OCI-LY3 (cell line): Measurements from ENCODE around the gene DIAPH2.

ENCODE experiments used
- H2AFZ ChIP-seq: fragments of 200-600, 300-600 bp; shearing (Covaris generic); 2 replicates; pipeline ENCODE4 v1.6.0; 2014; ENCODE audit warnings: antibody characterized with exemption, low read depth, low read length
- H3K27ac ChIP-seq: fragments of 200-600, 300-600 bp; sonication (generic); 2 replicates; pipeline ENCODE4 v1.5.1; 2014; ENCODE audit warnings: mild to moderate bottlenecking, low read length, moderate library complexity, mixed read lengths
- H3K27me3 ChIP-seq: fragments of 200-600, 300-600 bp; sonication (generic); 2 replicates; pipeline ENCODE4 v1.6.1; 2014; ENCODE audit warnings: low read depth, low read length, mixed read lengths
- H3K36me3 ChIP-seq: fragments of 200-600, 300-600 bp; sonication (generic); replicated peaks from 2 replicates; pipeline ENCODE3; 2014; ENCODE audit warnings: low read depth, low read length, mixed read lengths
- H3K4me1 ChIP-seq: fragments of 300-600, 200-600 bp; sonication (generic); 2 replicates; pipeline ENCODE4 v1.6.1; 2014; ENCODE audit warnings: low read length, mixed read lengths
- H3K4me2 ChIP-seq: fragments of 200-600, 300-600 bp; sonication (generic); 2 replicates; pipeline ENCODE4 v1.6.1; 2014; ENCODE audit warnings: low read length, mixed read lengths
- H3K4me3 ChIP-seq: fragments of 300-600, 200-600 bp; sonication (generic); 2 replicates; pipeline ENCODE4 v1.5.1; 2014; ENCODE audit warnings: antibody characterized with exemption, mild to moderate bottlenecking, low read length, moderate library complexity
- H3K79me2 ChIP-seq: fragments of 300-600, 200-600 bp; shearing (Covaris generic); 2 replicates; pipeline ENCODE4 v1.6.1; 2014; ENCODE audit warnings: mild to moderate bottlenecking, low read length, mixed read lengths
- H3K9ac ChIP-seq: fragments of 300-600, 200-600 bp; shearing (Covaris generic); 2 replicates; pipeline ENCODE4 v1.6.0; 2014; ENCODE audit warnings: mild to moderate bottlenecking, low read length, moderate library complexity
- H3K9me3 ChIP-seq: fragments of 200-600, 300-600 bp; shearing (Covaris generic); 2 replicates; pipeline ENCODE4 v1.6.1; 2014; ENCODE audit warnings: low read length, mixed read lengths; ENCODE audit not compliant: insufficient read depth
- H4K20me1 ChIP-seq: fragments of 200-600, 300-600 bp; sonication (generic); 2 replicates; pipeline ENCODE4 v1.6.1; 2016; ENCODE audit warnings: low read length, mixed read lengths; ENCODE audit not compliant: insufficient read depth
- EZH2phosphoT487 ChIP-seq: fragments of 200-600 bp; shearing (Covaris generic); IDR thresholded peaks from 2 replicates; pipeline ENCODE4 v1.6.1; 2018; ENCODE audit warnings: antibody characterized with exemption, mixed run types, low read depth
- TF ChIP-seq, protein P1 (sequence below): fragments of 200-600, 300-600 bp; sonication (generic); IDR thresholded peaks from 2 replicates; pipeline ENCODE4 v1.5.1; 2014; ENCODE audit warnings: antibody characterized with exemption, low read length, low read depth

DIAPH2 gene

DNA sequence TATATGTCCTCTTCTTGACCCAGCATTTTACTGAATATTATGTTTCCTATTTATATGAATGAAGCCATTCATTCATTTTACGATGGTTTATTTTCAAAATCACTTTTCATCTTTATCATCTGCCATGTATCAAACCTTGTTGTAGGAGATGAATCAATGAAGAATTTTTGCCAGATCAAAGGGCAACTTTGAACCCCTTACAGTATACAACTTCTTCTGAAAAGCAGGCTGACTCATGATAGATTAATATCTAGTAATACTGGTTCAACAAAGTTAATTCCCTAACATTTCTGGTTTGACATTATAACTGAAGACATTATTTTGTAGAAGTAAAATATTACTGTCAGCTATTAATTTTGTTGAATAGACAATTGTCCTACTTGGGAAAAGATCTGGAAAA lies 425.1 kb downstream of the DIAPH2 start:
- TF ChIP-seq, protein P1, sequence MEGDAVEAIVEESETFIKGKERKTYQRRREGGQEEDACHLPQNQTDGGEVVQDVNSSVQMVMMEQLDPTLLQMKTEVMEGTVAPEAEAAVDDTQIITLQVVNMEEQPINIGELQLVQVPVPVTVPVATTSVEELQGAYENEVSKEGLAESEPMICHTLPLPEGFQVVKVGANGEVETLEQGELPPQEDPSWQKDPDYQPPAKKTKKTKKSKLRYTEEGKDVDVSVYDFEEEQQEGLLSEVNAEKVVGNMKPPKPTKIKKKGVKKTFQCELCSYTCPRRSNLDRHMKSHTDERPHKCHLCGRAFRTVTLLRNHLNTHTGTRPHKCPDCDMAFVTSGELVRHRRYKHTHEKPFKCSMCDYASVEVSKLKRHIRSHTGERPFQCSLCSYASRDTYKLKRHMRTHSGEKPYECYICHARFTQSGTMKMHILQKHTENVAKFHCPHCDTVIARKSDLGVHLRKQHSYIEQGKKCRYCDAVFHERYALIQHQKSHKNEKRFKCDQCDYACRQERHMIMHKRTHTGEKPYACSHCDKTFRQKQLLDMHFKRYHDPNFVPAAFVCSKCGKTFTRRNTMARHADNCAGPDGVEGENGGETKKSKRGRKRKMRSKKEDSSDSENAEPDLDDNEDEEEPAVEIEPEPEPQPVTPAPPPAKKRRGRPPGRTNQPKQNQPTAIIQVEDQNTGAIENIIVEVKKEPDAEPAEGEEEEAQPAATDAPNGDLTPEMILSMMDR: no peak
- no peak for TF ChIP-seq EZH2phosphoT487
- no peaks in the 10 kb centered on the region for H3K36me3 ChIP-seq
- H4K20me1 ChIP-seq: no peaks in the 10 kb centered on the region
- no peak overlapping the region for H3K27ac ChIP-seq
- H3K27me3 ChIP-seq: no peaks in the 10 kb centered on the region
- no peak overlapping the region for H3K4me2 ChIP-seq
- no peaks in the 10 kb centered on the region for H3K4me1 ChIP-seq
- H3K79me2 ChIP-seq: no peaks in the 10 kb centered on the region
- H2AFZ ChIP-seq: no peak overlapping the region
- no peaks in the 10 kb centered on the region for H3K9me3 ChIP-seq
- H3K9ac ChIP-seq: no peak overlapping the region
- H3K4me3 ChIP-seq: no peak overlapping the region

DNA sequence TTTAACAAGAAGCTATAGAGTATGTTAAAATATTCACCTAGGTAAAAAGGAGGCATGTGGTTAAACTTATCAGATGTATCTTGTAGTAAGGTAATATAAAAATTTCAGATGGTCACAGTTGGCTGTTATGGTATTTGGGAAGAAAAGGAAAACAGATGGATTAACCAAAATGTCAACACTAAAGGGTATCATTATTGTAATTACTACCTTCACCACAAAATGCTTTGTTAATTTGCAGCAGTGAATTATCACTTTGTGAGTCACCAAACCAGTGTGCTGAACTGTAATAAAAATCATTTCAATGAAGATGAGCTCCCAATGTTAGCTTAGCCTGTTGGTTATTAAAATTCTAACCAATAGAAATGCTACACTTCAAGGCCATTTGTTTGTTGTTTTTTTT lies 432.9 kb downstream of the DIAPH2 start:
- no peak overlapping the region for H2AFZ ChIP-seq
- no peaks in the 10 kb centered on the region for H3K79me2 ChIP-seq
- no peak overlapping the region for H3K4me3 ChIP-seq
- H3K9me3 ChIP-seq: no peaks in the 10 kb centered on the region
- TF ChIP-seq EZH2phosphoT487: no peak
- TF ChIP-seq, protein P1: no peak
- H4K20me1 ChIP-seq: no peaks in the 10 kb centered on the region
- no peak overlapping the region for H3K27ac ChIP-seq
- no peak overlapping the region for H3K4me2 ChIP-seq
- peaks cover 4% of the 10 kb centered on the region; the same call in 1 of the 2 replicates for H3K4me1 ChIP-seq
- no peaks in the 10 kb centered on the region for H3K36me3 ChIP-seq
- H3K27me3 ChIP-seq: no peaks in the 10 kb centered on the region
- no peak overlapping the region for H3K9ac ChIP-seq

DNA sequence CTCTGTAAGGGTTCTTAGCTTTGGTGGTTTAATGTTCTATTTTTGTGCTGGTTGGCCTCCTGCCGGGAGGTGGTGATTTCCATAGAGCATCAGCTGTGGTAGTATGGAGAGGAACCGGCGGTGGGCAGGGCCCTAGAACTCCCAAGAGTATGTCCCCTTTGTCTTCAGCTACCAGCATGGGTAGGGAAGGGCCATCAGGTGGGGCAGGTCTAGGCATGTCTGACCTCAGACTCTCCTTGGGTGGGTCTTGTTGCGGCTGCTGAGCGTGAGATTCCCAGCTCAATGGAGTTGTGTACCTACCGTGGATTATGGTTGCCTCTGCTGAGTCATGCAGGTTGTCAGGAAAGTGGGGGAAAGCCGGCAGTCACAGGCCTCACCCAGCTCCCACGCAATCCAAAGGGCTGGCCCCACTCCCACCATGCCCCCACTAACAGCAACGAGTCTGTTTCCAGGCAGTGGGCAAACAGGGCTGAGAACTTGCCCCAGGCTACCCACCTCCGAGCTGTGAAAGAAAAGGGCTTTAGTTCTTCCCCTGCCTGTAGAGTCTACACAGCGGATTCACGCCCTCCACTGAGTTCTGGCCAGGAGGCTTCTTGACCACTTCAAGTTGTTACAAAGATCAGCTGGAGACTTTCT lies 434.9 kb downstream of the DIAPH2 start:
- Histone ChIP-seq H3K79me2 (no peaks in the 10 kb centered on the region), H3K27me3 (no peaks in the 10 kb centered on the region), H3K9me3 (no peaks in the 10 kb centered on the region), H4K20me1 (no peaks in the 10 kb centered on the region), H3K36me3 (no peaks in the 10 kb centered on the region), H2AFZ (no peak overlapping the region), H3K4me1 (peaks cover 4% of the 10 kb centered on the region; the same call in 1 of the 2 replicates), H3K9ac (no peak overlapping the region), H3K4me3 (no peak overlapping the region), H3K27ac (no peak overlapping the region), H3K4me2 (no peak overlapping the region)
- TF ChIP-seq, protein P1: no peak
- no peak for TF ChIP-seq EZH2phosphoT487

DNA sequence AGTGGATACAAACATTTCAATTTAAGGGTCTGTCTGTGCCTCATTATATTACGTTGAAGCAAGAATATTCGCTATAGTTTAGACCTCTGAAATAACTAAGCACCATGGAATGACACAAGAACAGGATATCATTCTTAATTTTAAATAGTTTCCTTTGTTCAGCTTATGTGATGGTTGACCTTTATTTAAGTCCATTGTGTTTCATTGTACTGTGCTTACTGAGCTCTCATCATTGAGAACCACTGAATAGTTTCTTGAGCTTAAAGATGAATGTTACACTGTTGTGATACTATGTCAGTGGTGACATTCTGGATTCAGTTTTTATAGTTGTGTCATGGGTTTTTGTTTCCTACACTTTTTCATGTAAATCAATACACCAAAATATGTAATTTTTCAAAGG lies 438.4 kb downstream of the DIAPH2 start:
- no peaks in the 10 kb centered on the region for H4K20me1 ChIP-seq
- peaks cover 2% of the 10 kb centered on the region; the same call in 1 of the 2 replicates for H3K4me1 ChIP-seq
- no peak overlapping the region for H3K4me3 ChIP-seq
- no peak overlapping the region for H3K9ac ChIP-seq
- H3K36me3 ChIP-seq: no peaks in the 10 kb centered on the region
- TF ChIP-seq, protein P1: no peak
- TF ChIP-seq EZH2phosphoT487: no peak
- no peak overlapping the region for H2AFZ ChIP-seq
- no peaks in the 10 kb centered on the region for H3K27me3 ChIP-seq
- no peaks in the 10 kb centered on the region for H3K79me2 ChIP-seq
- H3K4me2 ChIP-seq: no peak overlapping the region
- no peaks in the 10 kb centered on the region for H3K9me3 ChIP-seq
- no peak overlapping the region for H3K27ac ChIP-seq
